NOMO-1 (cell line): ENCODE results near the gene PRPF4.

Source experiments
- DNase-seq, 2 experiments: peaks; one replicate each; lab custom pipeline; 2025; ENCODE audit not compliant: unreplicated experiment in 2 of 2; lab: John Stamatoyannopoulos, UW

PRPF4 gene

DNA sequence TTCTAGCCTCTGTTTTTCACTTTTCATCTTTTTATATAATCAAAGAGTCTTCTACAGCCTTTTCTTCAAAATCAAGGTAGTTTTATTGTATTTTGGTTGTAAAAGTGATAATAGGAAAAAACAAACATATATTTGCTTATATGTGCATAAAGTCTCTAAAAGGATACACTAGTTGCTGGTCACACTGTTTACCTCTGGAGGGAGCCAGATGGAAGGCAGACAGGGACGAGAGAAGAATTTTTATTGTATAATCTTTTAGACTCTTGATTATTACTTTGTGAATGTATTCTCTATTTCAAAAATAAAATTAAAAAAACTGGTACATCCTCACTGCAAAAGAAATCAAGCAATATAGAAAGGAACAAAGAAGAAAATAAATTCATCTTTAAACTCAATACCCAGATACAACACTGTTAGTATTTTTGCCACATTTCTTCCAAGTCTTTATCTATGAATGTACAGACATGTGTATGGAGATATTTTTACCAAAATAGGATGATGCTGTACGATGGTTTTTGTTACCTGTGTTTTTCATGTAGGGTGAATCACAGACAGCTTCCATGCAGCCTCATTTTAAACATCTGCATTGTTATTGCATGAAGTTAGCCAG is 33.9 kb downstream of the PRPF4 start:
- DNase-seq = peak; percentile 7 to 55

DNA sequence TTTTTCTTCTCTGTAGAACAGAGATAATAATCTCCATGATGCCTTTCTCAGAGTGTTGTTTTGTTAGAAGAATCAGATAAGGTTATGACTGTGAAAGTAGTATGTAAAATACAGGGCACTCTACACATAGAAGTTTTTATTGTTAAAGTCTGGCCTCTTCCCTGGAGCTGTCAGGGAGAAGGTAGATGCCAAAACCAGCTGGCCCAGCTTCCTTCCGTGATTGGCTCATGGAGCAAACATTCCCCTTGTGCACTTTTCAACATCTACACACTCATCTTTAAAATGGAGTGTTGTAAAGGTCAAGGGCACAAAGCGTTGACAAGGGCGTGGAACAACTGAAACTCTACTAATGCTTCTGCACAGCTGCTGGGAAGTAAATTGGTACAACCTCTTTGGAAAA is 35.1 kb downstream of the PRPF4 start:
- no peak for DNase-seq

DNA sequence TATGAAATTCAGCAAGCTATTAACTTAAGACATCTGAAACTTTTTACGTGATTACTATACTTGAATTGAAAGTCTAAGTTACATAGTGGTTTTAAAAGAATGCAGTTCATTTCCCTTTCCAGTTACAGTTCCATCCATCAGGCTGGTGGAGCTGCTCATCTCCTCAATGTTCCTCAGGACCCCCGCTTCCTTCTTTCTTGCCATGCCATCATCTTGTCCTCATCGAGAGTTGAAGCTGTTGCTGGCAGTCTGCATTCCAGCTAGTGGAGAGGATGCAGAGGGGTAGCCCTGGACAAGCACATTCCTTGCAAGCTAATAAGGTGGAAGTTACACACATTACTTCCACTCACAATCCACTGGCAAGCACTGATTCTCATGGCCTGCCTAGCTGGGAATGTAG is 36.5 kb downstream of the PRPF4 start:
- no peak for DNase-seq

DNA sequence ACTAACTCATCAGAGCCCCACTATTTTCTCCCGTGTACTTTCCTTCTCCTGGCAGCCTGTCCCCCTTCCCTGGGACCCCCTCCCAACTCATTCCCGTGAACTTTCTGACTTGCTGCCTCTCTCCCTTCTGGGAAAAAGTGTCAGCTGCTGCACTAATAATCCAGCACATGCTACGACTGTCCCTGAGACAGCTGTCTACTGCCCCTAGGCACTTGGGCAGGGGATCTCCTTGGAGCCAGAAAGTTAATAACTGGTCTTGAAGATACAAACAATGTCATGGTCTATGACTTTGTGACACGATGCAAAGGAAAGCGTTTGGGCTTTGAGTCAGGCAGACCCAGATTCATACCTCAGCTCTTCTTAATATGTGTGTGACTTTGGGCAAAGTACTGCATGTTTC is 37.8 kb downstream of the PRPF4 start:
- no peak for DNase-seq

DNA sequence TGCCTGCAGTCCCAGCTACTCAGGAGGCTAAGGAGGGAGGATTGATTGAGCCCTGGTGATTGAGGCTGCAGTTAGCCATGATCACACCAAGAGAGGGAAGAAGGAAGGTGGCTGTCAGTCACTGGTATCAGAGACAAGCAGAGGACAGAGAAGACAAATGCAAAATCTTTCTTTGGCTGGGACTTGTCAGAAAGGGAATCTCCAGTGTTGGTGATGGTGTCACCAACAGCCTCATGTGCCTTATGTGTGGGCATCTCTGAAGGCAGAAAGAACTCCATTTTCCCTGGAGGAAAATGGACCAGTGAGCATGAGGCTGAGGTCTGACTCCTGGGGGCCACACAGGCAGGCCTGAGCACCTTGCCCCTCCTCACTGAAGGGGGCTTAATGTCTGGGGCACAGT is 39.8 kb downstream of the PRPF4 start:
- DNase-seq = no peak

DNA sequence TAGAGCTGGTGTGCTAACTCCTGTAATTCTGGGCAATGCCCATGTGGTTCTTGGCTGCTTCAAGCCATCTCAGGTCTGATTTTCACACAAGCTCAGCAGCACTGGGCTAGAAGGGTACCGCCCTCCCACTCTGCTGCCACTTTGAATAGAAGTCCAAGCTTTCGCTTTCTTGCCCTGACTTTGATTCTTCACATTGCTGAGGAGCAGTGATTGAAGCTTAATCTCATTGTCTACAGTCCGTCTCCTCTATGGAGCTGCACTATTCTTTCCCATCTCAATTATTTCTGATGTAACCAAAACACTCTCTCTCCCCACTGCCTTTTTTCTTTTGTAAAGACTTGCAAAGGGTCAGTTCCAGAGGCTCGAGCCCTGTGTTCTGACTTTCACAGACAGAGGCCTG is 40.6 kb downstream of the PRPF4 start:
- DNase-seq = no peak

DNA sequence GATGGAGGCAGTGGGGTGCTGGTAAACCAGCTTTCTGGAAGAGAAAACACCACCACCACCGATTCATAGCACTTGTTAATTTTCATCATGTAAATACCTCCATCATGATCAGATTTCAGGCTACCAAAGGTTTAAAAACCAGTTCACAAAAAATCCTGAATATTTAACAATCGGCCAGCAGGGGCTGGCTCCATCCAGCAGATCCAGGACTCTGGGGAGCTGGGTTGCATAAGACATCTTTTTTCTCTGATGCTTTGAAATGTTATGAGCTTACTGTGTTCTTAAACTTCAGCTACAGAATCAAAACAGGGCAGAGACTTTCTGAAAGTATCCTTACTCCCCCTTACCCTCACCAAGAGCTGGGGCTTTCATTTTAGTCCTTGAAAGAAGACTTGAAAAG is 42.3 kb downstream of the PRPF4 start:
- DNase-seq = no peak

DNA sequence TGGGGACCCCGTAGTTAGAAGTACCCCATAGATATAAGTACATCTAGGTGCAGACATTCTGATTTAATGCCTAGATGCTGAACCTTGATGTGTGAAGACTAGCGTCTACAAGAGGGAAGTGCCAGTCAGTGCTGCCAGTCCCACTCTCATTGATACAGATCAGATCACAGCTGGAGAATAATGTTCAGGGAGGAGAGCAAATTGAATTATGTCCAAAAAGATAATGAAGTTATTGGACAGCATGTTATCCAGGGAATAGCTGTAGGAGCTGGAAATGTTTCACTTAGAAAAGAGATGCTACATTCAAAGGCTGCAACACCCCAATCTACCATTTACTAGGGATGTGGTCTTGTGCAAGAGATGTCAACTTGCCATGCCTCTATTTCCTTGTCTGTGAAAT is 43.6 kb downstream of the PRPF4 start:
- no peak for DNase-seq

DNA sequence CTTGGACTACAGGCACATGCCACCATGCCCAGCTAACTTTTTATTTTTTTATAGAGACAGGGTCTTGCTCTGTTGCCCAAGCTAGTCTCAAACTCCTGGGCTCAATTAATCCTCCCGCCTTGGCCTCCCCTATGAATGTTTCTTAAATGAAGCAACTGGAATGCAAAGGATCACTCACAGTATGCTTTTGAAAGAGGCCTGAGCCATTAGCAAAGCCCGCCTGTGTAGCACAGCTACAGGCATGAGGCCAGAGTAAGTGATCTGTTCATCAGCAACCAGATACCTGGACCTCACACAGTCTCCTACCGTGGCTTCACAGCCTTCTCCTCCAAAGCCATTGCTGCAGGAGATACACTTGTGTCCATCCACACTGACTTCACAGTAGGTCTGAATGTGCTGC is 44.6 kb downstream of the PRPF4 start:
- no peak for DNase-seq

DNA sequence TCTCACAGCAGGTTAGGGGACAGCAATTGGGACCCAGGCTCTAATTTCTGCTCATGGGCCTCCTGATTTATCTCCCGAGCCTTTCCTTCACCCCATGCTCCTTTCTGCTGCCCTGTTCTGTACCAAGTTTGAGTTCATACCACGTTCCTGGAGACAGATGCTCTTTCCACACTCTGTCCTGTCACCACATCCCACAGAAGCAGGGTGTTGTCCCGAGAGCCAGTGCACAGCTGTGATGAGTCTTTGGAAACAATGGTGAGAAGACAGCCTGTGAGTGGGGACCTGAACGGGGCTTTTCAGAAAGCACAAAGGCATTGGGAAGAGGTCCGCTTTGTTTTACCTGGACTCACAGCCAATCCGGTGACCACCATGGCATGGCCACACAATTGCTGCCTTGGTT is 47.2 kb downstream of the PRPF4 start:
- no peak for DNase-seq

DNA sequence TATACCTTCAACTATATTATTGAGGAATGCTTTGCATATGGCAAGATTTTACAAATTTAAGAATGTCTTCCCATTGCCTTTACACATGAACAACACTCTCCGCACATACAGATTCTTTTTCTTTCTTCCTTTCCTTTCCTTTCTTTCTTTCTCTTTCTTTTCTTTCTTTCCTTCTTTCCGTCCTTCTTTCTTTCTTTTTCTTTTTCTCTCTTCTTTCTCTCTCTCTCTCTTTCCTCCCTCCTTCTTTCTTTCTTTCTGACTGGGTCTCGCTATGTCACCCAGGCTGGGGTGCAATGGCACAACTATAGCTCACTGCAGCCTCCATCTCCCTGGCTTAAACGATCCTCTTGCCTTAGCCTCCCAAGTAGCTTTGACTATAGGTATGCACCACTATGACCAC is 50.8 kb downstream of the PRPF4 start:
- no peak for DNase-seq

DNA sequence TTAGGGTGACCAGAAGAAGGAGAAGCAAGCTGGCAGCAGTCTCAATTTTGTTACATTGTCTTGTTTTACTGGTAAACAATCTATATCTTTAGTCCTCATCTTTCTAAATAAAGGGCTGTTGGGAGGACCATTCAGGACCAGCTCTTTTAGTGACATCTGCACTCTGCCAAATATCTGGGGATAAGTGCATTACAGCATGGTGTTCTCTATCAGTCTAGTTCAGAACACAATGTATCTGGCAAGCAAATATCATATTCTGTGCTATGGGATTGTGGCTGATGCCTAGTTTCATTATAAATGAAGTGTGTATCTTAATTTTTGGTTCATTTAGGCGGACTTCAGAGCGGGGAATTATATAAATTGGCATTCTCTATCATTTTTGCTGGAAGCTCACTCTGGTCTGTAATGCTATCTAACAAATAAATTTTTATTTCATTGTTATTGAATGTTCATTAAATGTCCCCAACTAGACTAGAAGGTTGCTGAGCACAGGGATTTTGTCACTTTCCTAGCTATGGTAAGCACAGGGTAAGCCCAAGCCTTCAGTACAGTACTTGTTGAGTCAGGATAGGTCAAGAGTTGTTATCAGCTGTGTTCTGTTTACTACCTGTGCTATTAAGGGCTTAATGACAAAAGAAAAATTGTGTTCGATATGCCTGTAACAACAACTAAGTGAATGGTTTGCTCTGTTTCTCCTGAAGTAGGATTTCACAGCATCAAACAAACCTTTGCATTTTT is 52.8 kb downstream of the PRPF4 start:
- no peak for DNase-seq

DNA sequence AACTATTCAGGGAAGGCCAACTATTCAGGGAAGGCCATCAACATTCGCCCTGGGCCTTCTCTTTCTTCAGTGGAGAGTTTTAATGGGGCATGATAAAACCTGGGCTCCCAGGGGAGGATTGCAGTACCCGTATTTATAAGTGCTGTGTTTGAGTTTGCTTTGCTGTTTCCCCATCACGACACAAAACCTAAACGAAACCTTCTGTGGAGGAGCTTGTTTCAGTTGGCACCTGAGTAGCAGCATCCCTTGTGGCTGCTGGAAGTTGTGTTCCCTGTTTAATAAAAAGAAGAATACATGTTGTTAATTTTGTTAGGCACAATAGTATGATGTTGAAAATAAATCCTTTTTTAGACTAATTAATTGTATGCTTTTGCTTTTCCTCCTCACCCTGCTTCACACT is 56.3 kb downstream of the PRPF4 start:
- DNase-seq = no peak

DNA sequence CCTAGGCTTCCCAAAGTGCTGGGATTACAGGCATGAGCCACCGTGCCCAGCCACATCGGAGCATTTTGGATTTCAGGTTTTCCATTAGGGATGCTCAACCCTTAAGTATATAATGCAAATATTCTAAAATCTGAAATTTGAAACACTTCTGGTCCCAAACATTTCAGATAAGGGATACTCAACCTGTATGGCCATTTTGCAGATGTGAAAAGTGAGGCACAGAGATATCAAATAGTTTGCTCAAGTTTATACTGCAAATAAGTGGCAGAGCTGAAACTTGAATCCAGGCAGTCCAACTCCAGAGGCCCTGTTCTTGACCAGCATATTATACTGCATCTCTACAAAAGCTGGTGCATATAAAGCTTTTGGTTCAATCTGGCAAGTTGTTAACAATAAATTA is 62.3 kb downstream of the PRPF4 start:
- no peak for DNase-seq

DNA sequence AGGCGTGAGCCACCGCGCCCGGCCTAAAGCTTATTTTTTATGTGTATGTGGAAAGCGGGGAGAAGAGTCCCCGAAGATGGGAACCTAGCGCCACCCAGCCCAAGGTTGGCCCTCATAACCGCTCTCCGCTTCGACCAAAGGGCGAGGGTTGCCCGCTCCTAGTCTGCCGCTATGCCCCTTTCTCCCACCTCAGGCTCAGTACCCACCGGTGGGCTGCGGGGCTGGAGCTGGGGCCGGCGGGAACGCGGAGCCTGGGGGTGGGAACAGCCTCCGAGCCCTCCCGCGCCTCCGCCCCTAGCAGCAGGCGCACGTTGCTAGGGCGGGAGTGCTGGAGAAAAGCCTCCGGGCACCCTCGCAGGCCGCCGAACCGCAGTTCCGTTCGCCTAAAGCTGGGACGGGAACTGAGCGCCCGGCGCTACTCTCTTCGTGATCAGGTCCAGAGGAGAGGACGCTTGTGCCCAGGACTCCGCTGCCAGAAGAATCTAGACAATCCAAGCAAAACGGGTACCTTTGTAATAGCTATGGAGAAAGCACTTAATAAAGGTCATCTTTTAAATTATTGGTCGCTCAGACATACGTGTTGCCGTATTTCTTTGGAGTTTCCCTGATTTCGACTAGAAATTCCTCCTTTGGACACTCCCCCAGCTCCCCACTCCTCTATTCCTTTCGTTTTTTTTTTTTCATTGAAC is 64.7 kb downstream of the PRPF4 start, which contains the start of gene WDR31:
Gene WDR31 (minus strand): TSS at position 265 of the 689 bp plus-strand sequence. CDS start 8,253 bp downstream, outside the sequence.
- DNase-seq = peak; percentile 71 to 91

DNA sequence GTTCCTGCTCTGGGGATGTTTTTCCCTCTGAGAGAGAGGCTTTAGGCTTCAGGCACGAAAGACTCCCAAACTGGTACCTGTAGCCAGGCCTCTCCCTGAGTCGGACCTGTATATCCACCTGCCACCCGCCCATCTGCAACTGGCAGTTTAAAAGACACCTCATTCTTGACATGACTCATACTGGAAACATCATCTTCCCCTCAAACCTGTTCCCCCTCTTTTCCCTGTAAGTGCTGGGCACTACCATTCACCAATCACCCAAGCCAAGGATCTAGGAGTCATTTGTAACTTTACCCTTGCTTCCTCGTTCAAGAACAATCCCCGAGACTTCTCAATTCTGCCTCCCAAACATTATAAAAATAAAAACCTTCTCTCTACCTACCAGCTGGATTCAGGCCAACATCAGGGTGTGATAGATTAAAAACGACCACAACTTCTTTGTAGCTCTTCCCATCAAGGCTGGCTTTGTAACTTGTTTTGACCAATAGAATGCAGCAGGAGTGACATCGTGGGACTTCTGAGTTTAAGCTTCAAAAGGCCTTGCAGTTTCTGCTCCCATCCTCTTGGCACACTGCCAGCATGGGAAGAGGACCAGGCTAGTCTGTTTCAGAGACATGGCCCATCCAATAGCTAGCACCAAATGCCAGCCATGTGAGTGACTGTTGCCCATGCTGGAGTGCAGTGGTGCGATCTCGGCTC is 66.4 kb downstream of the PRPF4 start:
- no peak for DNase-seq
